ENCODE results near the gene FGF8. TPM values are rescaled to one million over a fixed set of nuclear protein-coding genes. Genes with fewer than 3 reads are reported as not detected.

Gene FGF8
- total and polyA plus RNA-seq, 12 donors = 0.20 TPM; not detected in 11

DNA sequence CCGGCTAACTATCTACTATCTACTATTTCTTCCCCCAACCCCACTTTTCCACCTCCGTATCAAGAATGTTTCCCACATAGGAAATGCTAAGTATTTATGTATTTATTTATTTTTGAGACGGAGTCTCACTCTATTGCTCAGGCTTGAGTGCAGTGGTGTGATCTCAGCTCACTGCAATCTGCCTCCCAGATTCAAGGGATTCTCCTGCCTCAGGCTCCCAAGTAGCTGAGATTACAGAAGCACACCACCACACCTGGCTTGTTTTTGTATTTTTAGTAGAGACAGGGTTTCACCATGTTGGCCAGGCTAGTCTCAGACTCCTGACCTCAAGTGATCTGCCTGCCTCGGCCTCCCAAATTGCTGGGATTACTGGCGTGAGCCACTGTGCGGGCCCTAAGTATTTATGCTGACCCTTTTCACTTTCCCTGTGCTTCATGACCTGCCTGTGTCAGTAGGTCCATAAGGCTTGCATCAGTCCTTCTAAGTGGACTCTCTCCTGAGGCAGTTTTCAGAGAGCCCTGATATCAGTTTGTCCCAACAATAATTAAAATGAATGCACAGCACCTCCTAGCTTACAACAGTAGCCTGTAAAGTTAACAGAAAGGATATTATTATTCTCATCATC is 55.2 kb downstream of the FGF8 start:
- Histone ChIP-seq H3K9me3 (no peaks in the 10 kb centered on the region), H3K27me3 (peaks cover 0 to 27% (median 3%) of the 10 kb centered on the region in 7 donors), H3K4me1 (no peaks in the 10 kb centered on the region), H3K27ac (no peak overlapping the region), H3K36me3 (no peaks in the 10 kb centered on the region), H3K4me3 (no peak overlapping the region)
- intact Hi-C loops (cut with DNase I) = no loop called here
- DNase-seq (no peak), ATAC-seq (no peak)
- WGBS, 2 donors = 88 to 93% methylated on average over 6 of the region's 6 CpGs
- TF ChIP-seq, protein P1, sequence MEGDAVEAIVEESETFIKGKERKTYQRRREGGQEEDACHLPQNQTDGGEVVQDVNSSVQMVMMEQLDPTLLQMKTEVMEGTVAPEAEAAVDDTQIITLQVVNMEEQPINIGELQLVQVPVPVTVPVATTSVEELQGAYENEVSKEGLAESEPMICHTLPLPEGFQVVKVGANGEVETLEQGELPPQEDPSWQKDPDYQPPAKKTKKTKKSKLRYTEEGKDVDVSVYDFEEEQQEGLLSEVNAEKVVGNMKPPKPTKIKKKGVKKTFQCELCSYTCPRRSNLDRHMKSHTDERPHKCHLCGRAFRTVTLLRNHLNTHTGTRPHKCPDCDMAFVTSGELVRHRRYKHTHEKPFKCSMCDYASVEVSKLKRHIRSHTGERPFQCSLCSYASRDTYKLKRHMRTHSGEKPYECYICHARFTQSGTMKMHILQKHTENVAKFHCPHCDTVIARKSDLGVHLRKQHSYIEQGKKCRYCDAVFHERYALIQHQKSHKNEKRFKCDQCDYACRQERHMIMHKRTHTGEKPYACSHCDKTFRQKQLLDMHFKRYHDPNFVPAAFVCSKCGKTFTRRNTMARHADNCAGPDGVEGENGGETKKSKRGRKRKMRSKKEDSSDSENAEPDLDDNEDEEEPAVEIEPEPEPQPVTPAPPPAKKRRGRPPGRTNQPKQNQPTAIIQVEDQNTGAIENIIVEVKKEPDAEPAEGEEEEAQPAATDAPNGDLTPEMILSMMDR (IDR thresholded peaks at IDR 0.05) = no peak

Other genes starting within 250 kb of the FGF8 start
- 10 to 100 TPM; 13.8 to 23.0 (median 17.1) TPM for gene POLL, start 187.9 kb downstream of the FGF8 start, total RNA-seq
- 10 to 100 TPM; 13.1 to 27.9 TPM for gene POLL, start 187.9 kb downstream of the FGF8 start, polyA plus RNA-seq
- 10 to 100 TPM; 12.9 to 32.0 (median 24.6) TPM for gene DPCD, start 187.8 kb downstream of the FGF8 start, total RNA-seq
- 10 to 100 TPM; 25.1 to 46.8 TPM for gene DPCD, start 187.8 kb downstream of the FGF8 start, polyA plus RNA-seq
- 100 to 1,000 TPM in 4 of 10 donors, 10 to 100 TPM in 6; 78.1 to 118 (median 96.8) TPM for gene FBXW4, start 80.9 kb downstream of the FGF8 start, total RNA-seq
- gene FBXW4, start 80.9 kb downstream of the FGF8 start, polyA plus RNA-seq = 10 to 100 TPM; 31.8 to 63.2 TPM
- 10 to 100 TPM in 2 of 10 donors, 1 to 10 TPM in 8; 4.9 to 12.1 (median 7.0) TPM for gene NPM3, start 7.3 kb upstream of the FGF8 start, total RNA-seq
- 10 to 100 TPM in 1 of 2 donors, 1 to 10 TPM in 1; 5.2 to 23.3 TPM for gene NPM3, start 7.3 kb upstream of the FGF8 start, polyA plus RNA-seq
- 100 to 1,000 TPM in 7 of 10 donors, 10 to 100 TPM in 3; 65.6 to 146 (median 119) TPM for gene OGA, start 42.3 kb upstream of the FGF8 start, total RNA-seq
- 10 to 100 TPM; 28.7 to 74.3 TPM for gene OGA, start 42.3 kb upstream of the FGF8 start, polyA plus RNA-seq
- 100 to 1,000 TPM in 7 of 10 donors, 10 to 100 TPM in 3; 15.5 to 707 (median 190) TPM for gene KCNIP2, start 67.7 kb upstream of the FGF8 start, total RNA-seq
- 100 to 1,000 TPM; 264 to 452 TPM for gene KCNIP2, start 67.7 kb upstream of the FGF8 start, polyA plus RNA-seq